WTC11 (cell line): ENCODE measurements around the gene DALRD3. TPM values are rescaled to one million over a fixed set of nuclear protein-coding genes. Genes with fewer than 3 reads are reported as not detected.

Experiments used
- CREB1 ChIP-seq: sonication (generic); formaldehyde crosslinking; IDR thresholded peaks from 2 replicates; pipeline ENCODE4 v1.8.0; 2023; ENCODE audit warnings: mild to moderate bottlenecking, missing genetic modification reagents
- GTF2I ChIP-seq: fragments of 250-450 bp; sonication (Bioruptor Pico); conservative IDR thresholded peaks from 2 replicates; pipeline ENCODE4 v1.4.0; 2021; ENCODE audit warnings: mild to moderate bottlenecking
- KAT7 ChIP-seq: sonication (generic); formaldehyde crosslinking; IDR thresholded peaks from 2 replicates; pipeline ENCODE4 v1.8.1; 2023; ENCODE audit warnings: missing genetic modification reagents, mild to moderate bottlenecking, borderline replicate concordance
- SMAD3 ChIP-seq: sonication (generic); formaldehyde crosslinking; IDR thresholded peaks from 2 replicates; pipeline ENCODE4 v1.8.0; 2022; ENCODE audit warnings: missing genetic modification reagents, mild to moderate bottlenecking, borderline replicate concordance
- TEAD1 ChIP-seq: sonication (generic); formaldehyde crosslinking; IDR thresholded peaks from 2 replicates; pipeline ENCODE4 v1.8.0; 2022; ENCODE audit warnings: mild to moderate bottlenecking, missing genetic modification reagents
- ZNF317 ChIP-seq: sonication (generic); formaldehyde crosslinking; IDR thresholded peaks from 2 replicates; pipeline ENCODE4 v1.8.1; 2023; ENCODE audit warnings: low read depth, mild to moderate bottlenecking, moderate library complexity, missing genetic modification reagents, borderline replicate concordance
- total RNA-seq: library from RNA; stranded (reverse); gene quantifications from 3 replicates; pipeline ENCODE4 v1.2.3, GENCODE V29; 2021
- TF ChIP-seq, protein P1 (sequence below): fragments of 250-450 bp; sonication (Bioruptor Pico); IDR thresholded peaks from 2 replicates; pipeline ENCODE4 v1.9.0; 2021; ENCODE audit warnings: mild to moderate bottlenecking, borderline replicate concordance
- TF ChIP-seq, protein P2 (sequence below): sonication (generic); formaldehyde crosslinking; IDR thresholded peaks from 2 replicates; pipeline ENCODE4 v1.8.0; 2022; ENCODE audit warnings: mild to moderate bottlenecking, missing genetic modification reagents
- TF ChIP-seq, protein P3 (sequence below): fragments of 250-450 bp; sonication (Bioruptor Pico); IDR thresholded peaks from 2 replicates; pipeline ENCODE4 v2.1.2; 2022; ENCODE audit warnings: mild to moderate bottlenecking, moderate library complexity
- TF ChIP-seq, protein P4 (sequence below): sonication (generic); formaldehyde crosslinking; IDR thresholded peaks from 2 replicates; pipeline ENCODE4 v1.8.0; 2022; ENCODE audit warnings: mild to moderate bottlenecking, missing genetic modification reagents
- TF ChIP-seq, protein P5 (sequence below): fragments of 250-450 bp; sonication (Bioruptor Pico); IDR thresholded peaks from 2 replicates; pipeline ENCODE4 v1.8.0; 2021; ENCODE audit warnings: mild to moderate bottlenecking
- TF ChIP-seq, protein P6 (sequence below): fragments of 250-450 bp; sonication (Bioruptor Pico); IDR thresholded peaks from 2 replicates; pipeline ENCODE4 v1.9.0; 2021; ENCODE audit warnings: mild to moderate bottlenecking
- TF ChIP-seq, protein P7 (sequence below): fragments of 250-450 bp; sonication (Bioruptor Pico); conservative IDR thresholded peaks from 2 replicates; pipeline ENCODE4 v1.9.0; 2021; ENCODE audit warnings: mild to moderate bottlenecking

DALRD3 gene
- total RNA-seq, 1 experiment from 2014 or later = 41.4 TPM

DNA sequence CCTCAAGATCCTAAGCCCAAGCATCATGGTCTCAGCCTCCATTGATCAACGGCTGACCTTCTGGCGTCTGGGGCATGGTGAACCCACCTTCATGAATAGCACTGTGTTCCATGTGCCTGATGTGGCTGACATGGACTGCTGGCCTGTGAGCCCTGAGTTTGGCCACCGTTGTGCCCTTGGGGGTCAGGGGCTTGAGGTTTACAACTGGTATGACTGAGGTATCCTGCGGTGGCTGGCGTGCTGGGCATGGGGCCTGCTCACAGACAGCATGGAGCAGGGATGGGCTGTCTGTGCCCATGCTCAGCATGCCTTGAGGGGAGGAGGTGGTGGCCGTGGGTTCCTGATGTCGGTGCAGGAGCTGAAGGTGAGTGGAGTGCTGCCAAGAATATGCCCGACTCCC lies 3.3 kb downstream of the DALRD3 start (continued):
- TF ChIP-seq, protein P1, sequence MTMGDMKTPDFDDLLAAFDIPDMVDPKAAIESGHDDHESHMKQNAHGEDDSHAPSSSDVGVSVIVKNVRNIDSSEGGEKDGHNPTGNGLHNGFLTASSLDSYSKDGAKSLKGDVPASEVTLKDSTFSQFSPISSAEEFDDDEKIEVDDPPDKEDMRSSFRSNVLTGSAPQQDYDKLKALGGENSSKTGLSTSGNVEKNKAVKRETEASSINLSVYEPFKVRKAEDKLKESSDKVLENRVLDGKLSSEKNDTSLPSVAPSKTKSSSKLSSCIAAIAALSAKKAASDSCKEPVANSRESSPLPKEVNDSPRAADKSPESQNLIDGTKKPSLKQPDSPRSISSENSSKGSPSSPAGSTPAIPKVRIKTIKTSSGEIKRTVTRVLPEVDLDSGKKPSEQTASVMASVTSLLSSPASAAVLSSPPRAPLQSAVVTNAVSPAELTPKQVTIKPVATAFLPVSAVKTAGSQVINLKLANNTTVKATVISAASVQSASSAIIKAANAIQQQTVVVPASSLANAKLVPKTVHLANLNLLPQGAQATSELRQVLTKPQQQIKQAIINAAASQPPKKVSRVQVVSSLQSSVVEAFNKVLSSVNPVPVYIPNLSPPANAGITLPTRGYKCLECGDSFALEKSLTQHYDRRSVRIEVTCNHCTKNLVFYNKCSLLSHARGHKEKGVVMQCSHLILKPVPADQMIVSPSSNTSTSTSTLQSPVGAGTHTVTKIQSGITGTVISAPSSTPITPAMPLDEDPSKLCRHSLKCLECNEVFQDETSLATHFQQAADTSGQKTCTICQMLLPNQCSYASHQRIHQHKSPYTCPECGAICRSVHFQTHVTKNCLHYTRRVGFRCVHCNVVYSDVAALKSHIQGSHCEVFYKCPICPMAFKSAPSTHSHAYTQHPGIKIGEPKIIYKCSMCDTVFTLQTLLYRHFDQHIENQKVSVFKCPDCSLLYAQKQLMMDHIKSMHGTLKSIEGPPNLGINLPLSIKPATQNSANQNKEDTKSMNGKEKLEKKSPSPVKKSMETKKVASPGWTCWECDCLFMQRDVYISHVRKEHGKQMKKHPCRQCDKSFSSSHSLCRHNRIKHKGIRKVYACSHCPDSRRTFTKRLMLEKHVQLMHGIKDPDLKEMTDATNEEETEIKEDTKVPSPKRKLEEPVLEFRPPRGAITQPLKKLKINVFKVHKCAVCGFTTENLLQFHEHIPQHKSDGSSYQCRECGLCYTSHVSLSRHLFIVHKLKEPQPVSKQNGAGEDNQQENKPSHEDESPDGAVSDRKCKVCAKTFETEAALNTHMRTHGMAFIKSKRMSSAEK = no peak
- TF ChIP-seq, protein P2, sequence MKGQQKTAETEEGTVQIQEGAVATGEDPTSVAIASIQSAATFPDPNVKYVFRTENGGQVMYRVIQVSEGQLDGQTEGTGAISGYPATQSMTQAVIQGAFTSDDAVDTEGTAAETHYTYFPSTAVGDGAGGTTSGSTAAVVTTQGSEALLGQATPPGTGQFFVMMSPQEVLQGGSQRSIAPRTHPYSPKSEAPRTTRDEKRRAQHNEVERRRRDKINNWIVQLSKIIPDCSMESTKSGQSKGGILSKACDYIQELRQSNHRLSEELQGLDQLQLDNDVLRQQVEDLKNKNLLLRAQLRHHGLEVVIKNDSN (CRISPR knock-in tag) = no peak
- TF ChIP-seq CREB1 (CRISPR knock-in tag) (no peak), ZNF317 (CRISPR knock-in tag) (no peak), TEAD1 (CRISPR knock-in tag) (no peak), GTF2I (CRISPR knock-in tag) (no peak), KAT7 (no peak), SMAD3 (CRISPR knock-in tag) (no peak)
- TF ChIP-seq, protein P3, sequence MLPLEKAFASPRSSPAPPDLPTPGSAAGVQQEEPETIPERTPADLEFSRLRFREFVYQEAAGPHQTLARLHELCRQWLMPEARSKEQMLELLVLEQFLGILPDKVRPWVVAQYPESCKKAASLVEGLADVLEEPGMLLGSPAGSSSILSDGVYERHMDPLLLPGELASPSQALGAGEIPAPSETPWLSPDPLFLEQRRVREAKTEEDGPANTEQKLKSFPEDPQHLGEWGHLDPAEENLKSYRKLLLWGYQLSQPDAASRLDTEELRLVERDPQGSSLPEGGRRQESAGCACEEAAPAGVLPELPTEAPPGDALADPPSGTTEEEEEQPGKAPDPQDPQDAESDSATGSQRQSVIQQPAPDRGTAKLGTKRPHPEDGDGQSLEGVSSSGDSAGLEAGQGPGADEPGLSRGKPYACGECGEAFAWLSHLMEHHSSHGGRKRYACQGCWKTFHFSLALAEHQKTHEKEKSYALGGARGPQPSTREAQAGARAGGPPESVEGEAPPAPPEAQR (CRISPR knock-in tag) = no peak
- TF ChIP-seq, protein P4, sequence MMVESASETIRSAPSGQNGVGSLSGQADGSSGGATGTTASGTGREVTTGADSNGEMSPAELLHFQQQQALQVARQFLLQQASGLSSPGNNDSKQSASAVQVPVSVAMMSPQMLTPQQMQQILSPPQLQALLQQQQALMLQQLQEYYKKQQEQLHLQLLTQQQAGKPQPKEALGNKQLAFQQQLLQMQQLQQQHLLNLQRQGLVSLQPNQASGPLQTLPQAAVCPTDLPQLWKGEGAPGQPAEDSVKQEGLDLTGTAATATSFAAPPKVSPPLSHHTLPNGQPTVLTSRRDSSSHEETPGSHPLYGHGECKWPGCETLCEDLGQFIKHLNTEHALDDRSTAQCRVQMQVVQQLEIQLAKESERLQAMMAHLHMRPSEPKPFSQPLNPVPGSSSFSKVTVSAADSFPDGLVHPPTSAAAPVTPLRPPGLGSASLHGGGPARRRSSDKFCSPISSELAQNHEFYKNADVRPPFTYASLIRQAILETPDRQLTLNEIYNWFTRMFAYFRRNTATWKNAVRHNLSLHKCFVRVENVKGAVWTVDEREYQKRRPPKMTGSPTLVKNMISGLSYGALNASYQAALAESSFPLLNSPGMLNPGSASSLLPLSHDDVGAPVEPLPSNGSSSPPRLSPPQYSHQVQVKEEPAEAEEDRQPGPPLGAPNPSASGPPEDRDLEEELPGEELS (CRISPR knock-in tag) = no peak
- TF ChIP-seq, protein P5, sequence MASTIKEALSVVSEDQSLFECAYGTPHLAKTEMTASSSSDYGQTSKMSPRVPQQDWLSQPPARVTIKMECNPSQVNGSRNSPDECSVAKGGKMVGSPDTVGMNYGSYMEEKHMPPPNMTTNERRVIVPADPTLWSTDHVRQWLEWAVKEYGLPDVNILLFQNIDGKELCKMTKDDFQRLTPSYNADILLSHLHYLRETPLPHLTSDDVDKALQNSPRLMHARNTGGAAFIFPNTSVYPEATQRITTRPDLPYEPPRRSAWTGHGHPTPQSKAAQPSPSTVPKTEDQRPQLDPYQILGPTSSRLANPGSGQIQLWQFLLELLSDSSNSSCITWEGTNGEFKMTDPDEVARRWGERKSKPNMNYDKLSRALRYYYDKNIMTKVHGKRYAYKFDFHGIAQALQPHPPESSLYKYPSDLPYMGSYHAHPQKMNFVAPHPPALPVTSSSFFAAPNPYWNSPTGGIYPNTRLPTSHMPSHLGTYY (CRISPR knock-in tag) = no peak
- TF ChIP-seq, protein P6, sequence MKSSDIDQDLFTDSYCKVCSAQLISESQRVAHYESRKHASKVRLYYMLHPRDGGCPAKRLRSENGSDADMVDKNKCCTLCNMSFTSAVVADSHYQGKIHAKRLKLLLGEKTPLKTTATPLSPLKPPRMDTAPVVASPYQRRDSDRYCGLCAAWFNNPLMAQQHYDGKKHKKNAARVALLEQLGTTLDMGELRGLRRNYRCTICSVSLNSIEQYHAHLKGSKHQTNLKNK = no peak
- TF ChIP-seq, protein P7, sequence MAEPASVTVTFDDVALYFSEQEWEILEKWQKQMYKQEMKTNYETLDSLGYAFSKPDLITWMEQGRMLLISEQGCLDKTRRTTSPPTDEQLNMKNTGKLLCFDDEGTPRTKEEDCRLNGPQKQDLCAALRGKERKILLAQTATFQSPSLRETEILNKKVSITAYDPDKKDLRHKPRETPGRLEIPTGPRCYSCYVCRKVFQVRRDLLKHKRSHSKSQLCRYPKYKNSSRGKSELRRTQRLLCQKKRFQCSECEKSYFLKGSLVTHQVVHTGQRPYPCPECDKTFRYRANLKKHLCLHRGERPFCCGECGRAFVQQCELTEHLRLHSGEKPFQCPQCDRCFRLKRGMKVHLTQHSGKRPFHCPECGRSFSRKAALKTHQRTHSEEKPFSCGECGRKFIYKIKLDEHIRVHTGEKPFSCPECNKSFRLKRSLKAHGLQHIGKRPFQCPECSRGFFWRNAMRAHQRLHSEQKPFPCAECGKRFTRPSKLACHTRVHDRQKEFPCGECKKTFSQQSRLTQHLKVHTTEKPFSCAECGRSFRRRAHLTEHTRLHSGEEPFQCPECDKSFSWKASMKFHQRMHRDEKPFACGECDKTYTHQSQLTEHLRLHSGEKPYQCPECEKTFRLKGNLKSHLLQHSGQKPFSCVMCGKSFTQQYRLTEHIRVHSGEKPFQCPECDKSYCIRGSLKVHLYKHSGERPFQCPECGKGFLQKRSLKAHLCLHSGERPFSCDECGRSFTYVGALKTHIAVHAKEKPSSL (CRISPR knock-in tag) = no peak
- TF ChIP-seq, all 79 proteins: peak for 0
